CD4-positive, alpha-beta T cell treated with Interleukin-17A for 4 hours (primary cell): ENCODE results near the gene DIP2C.
"Not testable (repeated sequence)": the region's sequence is repeated elsewhere in the genome, so short reads cannot be mapped to it uniquely, and the experiment has no call there.

Experiments used
- DNase-seq: peaks from one replicate; pipeline ENCODE4 v3.0.0-alpha.2; 2020; ENCODE audit warnings: mixed read lengths

The DIP2C gene

DNA sequence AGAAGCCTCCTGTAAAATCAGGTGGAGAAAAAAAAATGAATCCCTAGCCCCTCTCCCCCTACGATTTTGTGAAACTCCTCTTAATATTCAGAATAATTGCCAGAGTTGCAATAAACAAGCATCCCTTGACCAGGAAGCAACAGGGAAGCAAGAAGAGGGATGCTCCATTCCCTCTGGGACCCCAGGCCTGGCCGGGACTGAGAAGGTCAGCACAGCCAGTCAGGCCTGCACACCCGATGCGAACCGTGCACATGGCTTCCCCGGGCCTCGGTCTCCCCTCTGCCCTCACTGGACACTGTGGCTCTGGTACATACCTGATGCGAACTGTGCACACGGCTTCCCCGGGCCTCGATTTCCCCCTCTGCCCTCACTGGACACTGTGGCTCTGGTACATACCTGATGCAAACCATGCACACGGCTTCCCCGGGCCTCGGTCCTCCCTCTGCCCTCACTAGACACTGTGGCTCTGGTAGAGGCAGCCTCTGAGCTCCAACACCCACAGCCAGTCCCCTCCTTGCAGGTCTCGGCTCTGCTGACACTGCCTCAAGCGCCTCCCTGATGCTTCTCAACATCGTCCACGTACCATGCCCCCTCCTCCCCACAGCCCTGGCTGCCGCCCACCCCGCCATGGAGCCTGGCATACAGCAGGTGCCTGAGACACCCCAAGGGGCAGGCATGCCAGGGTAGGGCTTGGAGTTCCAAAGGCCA lies 138.6 kb downstream of the DIP2C start:
- no peak for DNase-seq

DNA sequence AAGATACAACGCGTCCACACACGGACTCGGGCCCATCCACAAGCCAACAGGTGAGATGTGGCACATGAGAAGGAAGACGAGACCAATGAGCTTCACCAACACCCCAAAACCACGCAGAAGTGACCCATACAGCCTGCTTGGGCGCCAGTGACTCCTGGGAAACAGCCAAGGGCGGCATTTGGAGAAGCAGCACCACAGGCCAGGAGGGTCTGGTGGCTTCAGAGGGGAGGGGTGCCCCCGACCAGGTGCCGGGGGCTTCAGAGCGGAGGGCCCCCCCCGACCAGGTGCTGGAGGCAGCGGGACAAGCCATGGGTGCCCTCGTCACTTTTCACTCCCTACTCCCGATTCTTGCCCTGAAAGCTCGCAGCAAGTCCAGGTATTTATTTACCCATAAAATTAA lies 140.1 kb downstream of the DIP2C start:
- DNase-seq = no peak

DNA sequence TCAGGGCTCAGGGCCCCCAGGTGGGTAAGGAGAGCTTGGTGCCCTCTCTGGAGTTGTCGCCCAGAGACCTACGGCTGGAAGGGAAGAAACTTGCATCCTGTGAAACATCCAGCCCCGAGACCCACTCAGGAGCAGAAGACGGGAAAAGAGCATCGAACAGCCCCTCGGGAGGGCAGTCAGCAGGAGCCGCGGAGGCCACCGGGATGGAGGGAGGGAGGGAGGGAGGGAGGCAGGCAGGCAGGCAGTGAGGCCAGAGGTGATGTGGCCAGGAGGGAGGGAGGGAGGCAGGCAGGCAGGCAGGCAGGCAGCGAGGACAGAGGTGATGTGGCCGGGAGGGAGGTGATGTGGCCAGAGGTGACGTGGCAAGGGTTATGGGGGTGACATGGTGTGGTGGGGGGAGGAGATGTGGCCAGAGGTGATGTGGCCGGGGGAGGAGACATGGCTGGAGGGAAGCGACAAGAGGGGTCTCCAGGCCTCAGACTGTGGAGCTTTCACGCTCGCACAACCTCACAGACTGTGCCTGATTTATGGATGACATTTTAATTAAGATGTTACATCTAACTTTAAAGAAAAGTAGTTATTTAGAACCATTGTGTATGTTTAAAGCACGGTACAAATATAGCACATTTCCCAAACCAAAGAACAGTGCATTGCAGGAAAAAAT lies 141.1 kb downstream of the DIP2C start:
- DNase-seq = no peak

DNA sequence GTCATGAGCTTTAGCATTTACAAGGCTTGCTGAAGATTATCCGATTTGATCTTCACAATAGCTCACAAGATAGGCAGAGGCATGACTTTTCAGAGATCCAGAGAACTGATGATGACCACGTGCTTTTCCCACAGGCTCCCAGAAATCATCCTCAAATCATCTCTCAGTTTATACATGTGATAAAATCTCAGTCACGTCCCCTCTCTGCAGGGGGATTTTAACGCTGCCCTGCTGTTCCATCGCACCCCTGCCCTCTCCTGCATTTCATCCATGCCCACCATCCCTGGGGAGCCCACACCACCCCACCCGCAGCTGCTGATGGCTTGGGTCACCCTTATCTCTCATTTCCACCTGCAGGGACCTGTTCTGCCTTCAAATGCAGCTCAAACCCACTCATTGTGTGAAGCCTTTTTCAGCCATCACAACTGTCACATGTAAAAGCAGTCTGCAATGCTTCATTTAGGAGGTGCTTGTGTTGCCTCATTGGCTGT lies 141.8 kb downstream of the DIP2C start:
- no peak for DNase-seq

DNA sequence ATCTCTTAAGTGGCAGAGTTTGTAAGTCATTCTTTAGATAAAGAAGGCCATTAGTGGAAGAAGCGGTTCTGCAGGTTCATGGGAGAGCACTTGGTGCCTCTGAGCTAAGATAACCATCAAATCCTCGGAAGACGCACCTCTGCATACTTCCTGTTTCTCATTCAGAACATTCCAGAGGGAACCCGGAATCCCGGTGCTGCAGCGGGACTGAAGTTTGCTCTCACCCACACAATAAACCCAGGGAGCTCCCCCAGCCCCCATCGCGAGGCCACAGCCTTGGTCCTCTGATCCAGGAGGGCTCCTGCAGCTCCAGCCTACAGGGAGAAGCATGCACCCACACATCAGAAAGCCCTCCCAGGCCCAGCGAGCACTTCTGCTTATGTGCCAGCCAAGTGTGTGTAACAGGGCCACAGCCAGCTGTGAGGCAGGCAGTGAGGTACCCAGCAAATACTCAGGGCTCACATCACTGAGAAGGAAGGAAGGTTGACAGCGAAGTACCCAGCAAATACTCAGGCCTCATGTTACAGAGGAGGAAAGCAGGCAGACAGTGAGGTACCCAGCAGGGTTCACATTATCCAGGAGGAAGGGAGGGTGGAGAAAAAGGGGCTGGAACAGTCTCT lies 142.4 kb downstream of the DIP2C start:
- no peak for DNase-seq

DNA sequence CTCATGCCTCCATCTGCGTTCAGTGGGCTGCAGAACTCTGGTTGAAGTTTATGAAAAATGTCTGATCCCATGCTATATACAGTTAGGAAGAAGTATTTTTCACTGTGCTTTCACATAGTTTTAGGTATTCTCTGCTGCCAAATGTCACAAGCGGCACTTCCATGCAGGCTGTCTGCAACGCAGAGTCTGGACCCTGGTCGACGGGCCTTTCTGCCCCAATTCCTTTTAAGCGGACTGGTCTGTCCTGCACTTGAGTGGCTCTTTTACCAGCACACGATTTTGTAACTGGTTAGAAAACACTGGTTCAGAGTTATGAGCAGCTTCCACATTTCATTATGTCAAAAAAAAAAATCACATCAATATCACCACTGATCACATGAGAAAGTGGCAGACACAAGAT lies 143.0 kb downstream of the DIP2C start:
- DNase-seq = no peak

DNA sequence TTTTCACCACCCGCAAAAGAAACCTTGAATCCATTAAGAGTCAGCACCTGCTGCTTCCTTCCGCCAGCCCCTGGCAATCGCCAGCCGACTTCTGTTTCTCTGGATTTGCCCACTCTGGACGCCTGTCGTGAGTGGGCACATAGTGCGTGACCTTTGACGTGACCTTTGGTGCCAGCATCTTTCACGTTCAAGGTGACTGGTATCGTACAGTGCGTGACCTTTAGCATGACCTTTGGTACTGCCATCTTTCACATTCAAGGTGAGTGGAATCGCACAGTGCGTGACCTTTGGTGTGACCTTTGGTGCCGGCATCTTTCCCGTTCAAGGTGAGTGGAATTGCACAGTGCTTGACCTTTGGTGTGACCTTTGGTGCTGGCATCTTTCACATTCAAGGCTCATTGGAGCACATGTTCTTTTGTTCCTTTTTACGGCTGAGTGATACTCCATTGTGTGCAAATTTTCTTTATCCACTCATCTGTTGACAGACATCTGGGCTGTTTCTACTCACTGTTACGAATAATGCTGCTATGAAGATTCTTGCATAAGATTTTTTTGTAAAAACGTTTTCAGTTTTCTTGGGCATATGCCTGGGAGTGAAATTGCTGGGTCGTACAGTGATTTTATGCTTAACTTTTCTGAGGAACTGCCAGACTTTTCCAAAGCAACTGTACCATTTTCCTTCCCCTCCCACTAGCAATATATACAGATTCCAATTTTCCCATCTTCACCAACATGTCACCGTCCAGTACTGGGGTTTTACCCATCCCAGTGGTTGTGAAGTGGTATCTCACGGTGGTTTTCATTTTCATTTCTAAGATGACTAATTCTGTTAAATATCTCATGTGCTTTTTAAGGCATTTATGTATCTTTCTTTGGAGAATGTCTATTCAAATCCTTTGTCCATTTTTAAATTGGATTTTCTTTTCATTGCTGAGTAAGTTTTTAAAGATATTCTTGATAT lies 145.3 kb downstream of the DIP2C start:
- DNase-seq = no peak

DNA sequence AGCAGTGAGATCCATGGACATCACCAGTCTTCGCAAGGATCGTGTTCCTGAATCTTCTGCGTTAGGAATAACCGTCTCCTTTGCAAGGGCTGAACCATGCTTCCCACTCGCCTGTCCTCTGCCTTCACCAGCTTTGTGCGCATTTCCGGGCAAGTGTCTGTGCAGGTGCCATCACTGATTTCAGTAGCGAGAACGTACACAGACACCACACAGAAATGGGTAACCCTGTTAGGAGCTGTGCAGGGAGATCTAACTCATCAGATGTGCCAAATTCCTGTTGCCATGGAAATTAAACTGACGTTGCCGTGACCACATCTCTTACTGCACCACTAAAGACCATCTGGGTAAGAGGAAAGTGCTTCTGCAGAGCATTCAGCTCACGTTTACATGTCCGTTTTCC lies 146.3 kb downstream of the DIP2C start:
- DNase-seq = no peak

DNA sequence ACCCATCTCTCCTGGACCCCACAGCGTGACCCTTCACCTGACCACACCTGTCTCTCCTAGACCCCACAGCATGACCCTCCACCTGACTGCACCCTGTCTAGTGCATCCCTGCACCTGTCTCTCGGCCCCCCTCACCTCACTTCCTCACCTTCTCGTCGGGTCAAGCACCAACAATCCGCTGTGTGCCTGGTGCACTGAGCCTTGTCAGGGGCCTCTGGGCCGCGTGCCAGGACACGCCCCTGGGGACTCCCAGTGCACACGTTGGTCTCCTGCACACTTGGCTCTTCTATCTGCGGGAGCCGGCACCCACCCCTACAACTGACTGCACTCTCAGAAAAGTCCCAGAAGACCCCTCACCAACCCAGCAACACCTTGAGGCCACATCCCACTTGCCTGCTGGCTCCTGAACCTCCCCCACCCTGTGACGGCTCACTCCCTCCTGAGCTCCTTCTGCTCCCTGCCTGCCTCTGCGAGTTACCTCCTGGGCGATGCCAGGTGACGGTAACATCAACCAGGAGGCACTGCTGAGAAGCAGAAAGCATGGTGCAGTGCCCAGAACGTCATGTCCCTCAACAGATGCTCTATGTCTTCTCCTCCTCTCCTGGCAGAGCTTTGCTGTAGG lies 147.6 kb downstream of the DIP2C start:
- DNase-seq = no peak

DNA sequence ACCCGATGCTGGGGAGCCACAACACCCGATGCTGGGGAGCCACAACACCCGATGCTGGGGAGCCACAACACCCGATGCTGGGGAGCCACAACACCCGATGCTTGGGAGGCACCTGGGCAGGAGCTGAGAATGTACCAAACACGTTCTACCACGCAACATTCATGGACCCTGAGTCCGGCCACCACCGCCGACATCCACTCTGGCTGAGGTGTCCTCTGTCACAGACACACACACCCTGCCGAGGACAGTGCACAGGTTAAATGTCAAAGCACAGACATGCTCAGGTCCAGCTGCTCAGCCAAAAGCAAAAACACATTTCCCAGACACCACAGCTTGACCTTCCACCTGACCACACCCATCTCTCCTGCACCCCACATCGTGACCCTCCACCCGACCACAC lies 148.4 kb downstream of the DIP2C start:
- no peak for DNase-seq

DNA sequence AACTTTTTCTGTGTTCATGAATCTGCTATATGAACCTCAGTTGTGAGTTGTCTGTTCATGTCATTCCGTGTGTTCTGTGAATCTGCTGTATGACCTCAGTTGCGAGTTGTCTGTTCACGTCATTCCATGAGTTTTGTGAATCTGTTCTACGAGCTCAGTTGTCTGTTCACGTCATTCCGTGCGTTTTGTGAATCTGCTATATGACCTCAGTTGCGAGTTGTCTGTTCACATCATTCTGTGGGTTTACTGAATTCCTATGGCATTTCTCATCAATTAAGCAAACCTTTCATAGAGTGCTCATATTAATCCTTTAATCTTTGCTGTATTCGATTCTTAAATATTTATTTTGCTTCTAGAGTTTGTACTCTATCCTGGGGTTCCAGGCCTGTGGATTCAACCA lies 150.6 kb downstream of the DIP2C start:
- DNase-seq = no peak

DNA sequence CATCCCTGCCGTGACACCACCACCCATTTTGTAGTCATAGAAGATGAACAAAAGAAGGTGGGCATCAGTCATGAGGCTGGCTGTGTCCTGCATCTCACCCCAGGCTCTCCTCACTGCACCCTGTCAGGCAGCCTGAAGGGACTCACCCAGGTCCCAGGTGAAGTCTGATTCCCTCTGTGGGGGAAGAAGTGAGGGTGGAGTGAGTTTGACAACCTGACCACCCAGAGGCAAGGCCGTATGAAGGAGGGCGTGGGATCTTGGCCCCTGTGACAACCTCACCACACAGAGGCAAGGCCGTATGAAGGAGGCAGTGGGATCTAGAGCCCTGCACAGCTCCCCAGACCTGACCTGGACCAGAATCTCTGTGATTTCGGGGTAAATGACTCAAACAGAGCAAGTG lies 152.5 kb downstream of the DIP2C start:
- DNase-seq = no peak

DNA sequence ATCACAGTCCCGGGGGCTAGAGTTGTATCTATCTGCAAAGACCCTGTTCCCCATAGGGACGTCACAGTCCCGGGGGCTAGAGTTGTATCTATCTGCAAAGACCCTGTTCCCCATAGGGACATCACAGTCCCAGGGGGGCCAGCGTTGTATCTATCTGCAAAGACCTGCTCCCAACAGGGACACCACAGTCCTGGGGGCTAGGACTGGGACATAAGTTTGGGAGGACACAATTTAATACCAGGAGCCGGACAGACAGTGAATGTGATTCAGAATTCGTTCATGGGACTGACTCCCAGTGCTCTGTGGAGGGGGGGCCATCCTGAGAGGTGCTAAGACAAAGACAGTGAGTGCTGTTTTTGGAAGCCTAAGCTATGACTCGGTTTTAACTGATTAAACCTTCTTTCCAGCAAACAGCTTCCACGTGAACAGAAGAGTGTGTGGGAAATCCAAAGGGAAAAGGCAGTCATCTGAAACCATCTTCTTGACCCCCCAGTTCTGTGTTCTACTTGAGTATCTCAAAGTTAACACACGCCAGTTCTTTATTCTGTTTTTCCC lies 153.0 kb downstream of the DIP2C start:
- DNase-seq = no peak

DNA sequence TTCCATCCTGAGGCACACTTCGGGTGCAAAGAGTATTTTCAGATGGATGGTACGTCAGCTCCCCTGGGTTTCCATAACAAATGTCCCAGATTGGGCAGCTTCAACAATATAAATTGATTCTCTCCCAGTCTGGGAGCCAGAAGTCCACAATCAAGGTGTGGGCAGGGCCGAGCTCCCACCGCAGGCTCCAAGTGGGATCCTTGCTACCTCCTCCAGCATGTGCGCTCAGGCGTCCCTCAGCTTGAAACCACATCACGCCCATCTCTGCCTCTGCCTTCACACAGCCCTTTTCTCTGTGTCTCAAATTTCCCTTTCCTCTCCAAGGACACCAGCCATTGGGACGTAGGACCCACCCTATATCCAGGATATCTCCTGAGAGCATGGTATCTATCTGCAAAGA lies 153.5 kb downstream of the DIP2C start:
- no peak for DNase-seq

DNA sequence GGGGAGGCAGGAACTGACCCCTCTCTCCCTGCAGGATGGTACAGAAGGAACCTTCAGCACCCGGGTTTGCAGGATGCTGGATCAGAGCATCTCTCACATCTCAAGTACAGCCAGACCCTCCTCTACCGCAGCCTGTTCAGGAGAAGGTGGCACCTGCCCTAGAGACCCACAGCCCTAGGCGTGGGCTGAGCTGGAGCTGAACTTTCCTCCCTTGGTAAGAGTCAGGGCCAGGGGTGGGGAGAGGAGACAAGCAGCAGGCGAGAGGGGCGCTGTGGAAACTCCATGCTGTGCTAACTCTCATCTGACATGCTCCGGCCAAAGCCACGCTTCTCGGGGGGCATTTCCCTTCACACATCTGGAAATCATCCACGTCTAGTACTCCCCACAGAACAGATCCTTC lies 154.4 kb downstream of the DIP2C start:
- DNase-seq = no peak

DNA sequence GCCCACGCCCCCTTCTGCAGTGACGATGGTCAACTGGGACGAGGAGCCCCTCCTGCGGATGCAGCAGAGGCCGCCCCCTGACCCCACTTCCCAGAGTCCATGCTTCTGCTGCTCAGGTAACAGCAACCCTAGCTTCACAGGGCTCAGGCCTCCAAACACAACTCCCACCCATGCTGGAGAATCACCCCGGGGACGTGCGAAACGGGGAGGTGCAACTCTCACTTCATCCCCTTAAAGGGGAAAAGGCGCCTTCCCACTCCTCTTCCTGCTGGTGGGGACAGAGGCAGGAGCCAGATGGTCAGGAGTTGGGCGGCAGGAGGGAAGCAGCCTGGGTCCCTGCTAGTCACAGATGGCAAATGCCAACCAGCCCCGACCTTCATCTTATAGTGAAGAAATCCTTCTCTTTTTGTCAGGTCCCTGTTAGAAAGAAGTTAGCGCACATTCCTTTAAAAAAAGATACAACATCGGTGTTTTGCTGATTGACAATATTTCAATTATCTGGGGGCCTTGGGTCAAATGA lies 155.4 kb downstream of the DIP2C start:
- no peak for DNase-seq

DNA sequence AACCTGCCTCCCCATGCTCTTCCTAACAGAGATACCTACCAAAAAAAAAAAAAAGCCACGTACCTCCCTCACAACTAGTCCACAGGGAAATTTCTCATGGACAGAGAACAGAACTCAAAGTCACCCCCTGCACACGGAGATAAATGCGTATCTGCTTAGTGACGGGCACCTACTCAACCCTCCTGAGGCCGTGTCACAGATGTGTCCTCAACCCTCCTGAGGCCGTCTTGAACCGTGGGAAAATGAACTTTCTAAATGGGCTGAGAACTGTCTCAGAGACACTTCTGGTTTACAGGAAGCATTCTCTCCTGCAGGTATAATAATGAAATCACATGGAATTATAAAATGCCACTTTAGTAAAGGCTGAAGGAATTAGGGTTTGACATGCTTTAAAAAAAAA lies 155.9 kb downstream of the DIP2C start:
- DNase-seq = no peak

DNA sequence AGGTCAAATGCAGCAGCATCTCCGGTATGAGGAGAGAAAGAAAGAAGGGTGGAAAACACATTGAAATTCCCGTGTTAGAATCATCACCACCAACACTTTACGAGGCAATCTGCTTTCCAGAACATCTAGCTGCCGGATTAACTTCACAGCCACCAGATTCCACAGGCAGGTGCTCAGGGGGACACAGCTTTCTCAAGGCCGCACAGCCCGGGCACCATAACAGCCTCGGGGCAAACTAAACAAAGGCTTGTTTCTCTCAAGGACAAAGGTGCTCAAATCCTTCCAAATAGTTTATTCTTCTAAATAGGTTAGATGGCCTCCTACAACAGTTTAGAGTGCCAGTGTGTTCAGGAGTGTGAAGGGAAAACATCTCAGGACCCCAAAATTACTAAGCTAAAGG lies 156.3 kb downstream of the DIP2C start:
- DNase-seq = no peak

DNA sequence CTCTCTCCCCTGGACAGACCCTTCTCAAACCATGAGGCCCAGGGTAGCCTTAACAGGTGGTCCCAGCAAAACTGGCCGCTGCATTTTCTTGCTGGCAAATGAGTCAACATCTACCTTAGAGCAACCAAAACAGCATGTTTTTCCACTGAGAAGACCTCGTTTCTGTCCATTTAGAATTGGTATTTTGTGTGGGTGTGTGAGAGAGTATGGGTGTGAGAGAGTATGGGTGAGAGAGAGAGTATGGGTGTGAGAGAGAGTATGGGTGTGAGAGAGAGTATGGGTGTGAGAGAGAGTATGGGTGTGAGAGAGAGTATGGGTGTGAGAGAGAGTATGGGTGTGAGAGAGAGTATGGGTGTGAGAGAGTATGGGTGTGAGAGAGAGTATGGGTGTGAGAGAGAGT lies 157.1 kb downstream of the DIP2C start:
- DNase-seq = not testable (repeated sequence)

DNA sequence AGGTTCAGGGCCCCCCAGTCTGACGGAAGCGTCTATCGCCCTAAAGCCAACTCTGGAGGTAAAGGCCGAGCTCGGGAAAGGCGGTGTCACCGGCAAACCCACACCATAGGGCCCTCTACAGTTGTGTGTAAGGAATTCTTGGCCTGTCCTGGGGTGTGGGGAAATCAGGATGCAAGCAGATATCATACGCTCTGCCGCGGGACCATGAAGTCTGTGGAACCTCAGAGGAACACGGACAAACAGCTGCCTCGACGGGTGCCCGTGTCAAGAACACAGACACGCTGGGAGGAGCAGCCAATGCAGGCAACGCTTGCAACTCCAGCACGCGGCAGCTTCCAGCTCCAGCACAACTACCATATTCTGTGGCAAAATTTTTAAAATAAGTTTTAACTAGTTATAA lies 157.9 kb downstream of the DIP2C start:
- no peak for DNase-seq

DNA sequence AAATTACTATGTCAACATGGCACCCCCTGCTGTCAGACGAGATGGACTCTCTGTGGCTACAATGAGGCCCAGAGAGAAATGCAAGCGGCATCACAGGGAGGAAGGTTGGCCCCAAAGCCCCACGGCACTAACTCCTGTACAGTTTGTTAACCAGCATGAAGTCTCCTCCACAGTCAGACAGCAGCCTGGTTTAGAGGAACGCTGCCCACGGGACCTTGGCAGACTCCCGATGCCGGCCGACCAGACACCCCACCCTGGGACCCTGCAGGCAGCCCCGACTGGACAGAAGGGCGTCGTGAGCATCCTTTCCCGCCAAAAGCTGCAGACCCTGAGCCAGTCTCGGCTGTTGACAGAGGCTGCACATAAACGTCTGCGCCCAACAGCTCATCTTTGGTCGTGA lies 158.8 kb downstream of the DIP2C start:
- DNase-seq = peak; percentile 17
